UCSD-AML1 (cell line): ENCODE measurements around the gene ZNF732.
"Not testable (repeated sequence)": the region's sequence is repeated elsewhere in the genome, so short reads cannot be mapped to it uniquely, and the experiment has no call there.

ENCODE experiments used
- DNase-seq: peaks from one replicate; lab custom pipeline; 2025; ENCODE audit not compliant: unreplicated experiment; lab: John Stamatoyannopoulos, UW

Gene ZNF732

DNA sequence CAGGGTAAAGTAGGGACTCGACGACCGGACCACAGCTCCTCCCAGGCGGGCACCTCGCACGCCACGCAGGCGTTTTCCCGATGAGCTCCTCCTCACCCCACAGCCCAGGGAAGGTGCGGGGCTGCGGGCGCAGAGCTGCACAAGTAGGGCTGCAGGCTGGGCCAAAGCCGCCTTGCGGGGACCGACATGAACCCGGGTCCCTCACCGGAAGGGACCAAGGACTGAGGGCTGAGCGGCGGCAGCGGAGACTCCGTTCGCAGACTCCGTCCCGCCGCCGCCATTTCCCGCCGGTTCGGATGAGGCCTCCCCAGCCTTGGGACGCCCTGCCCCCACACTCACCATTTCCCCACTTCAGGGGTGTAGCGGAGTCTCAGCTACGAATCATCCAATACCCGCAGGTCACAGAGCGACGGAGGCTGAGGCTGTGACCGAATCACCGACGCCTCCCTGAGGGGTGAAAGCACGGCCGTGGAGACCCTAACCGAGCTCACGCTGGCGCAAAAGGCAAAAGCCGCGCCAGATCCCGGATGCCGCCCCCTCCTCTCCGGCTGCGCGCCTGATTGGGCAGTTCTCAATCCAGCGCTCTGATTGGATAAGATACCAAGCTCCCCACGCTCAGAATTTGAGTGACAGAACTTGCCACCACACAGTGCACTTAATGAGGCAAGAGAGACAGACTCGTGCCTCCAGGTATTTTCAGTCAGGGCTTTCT is at the start of gene ZNF732:
ZNF732 (minus strand) TSS at position 506 of the 712 bp plus-strand sequence; CDS start at position 342, 164 bp downstream.
- DNase-seq, result no peak

DNA sequence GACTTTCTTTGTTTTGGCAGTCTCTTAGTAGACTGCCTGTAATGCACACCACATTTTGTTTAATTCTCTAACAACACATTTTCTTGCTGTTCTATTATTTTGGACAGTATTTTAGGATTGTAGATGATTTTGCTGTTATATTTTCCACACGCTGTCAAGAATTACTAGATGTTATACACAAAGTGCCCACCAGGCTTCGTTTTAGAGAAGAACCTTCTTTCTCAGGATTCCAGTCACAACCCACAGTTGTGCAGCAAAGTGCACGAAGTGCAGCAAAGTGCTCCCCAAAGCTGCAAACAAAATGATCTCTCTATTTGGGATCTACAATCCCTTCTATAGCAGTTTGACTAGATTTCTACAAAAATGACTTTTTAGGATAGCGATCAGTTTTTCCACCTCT is 34.7 kb upstream of the ZNF732 start:
- DNase-seq, result no peak

DNA sequence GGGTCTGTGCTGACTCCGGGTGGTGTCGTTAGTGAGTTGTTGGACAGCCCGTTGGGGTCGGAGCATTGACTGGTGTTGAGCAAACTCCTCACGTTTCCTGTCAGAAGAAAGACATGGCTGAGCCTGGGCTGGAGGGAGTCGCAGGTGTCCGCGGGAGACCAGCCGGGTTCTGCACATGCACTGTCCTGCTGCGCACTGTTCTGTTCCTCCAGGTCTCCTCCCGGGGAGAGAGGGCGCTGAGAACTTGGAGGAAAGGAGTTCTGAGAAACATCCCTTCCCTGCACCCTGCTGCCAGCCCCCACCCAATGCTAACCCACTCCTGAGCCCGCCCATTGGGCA is 33.5 kb upstream of the ZNF732 start:
- DNase-seq, result no peak

DNA sequence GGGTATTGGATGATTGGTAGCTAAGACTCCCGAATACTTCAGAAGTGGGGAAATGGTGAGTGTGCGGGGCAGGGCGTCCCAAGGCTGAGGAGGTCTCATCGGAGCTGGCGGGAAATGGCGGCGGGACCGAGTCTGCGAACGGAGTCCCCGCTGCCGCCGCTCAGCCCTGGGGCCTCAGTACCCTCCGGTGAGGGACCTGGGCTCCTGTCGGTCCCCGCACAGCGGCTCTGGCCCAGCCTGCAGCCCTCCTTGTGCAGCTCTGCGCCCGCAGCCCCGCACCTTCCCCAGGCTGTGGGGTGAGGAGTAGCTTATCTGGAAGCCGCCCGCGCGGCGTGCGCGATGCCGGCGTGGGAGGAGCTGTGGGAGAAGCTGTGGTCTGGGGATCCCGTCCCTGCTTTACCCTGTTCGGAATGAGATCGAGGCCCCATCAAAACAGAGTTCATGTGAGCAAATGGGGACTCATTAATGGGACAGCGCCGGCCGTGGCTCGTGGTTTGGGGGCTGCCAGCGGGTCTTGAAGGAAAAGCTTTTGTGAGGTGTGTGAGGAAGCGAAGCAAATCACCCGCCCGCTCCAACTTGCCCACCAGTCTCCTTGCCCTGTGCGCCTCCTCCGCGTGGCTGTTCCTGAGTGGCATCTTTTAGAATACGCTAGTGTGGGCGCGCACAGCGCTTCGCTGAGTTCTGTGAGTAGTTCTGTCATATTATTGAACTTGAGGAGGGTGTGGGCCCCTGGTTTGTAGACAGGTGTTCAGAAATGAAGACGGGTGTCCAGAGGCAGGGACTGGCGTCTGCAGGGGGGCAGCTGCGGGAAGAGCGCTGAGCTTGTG is 32.9 kb upstream of the ZNF732 start:
- DNase-seq, result no peak

DNA sequence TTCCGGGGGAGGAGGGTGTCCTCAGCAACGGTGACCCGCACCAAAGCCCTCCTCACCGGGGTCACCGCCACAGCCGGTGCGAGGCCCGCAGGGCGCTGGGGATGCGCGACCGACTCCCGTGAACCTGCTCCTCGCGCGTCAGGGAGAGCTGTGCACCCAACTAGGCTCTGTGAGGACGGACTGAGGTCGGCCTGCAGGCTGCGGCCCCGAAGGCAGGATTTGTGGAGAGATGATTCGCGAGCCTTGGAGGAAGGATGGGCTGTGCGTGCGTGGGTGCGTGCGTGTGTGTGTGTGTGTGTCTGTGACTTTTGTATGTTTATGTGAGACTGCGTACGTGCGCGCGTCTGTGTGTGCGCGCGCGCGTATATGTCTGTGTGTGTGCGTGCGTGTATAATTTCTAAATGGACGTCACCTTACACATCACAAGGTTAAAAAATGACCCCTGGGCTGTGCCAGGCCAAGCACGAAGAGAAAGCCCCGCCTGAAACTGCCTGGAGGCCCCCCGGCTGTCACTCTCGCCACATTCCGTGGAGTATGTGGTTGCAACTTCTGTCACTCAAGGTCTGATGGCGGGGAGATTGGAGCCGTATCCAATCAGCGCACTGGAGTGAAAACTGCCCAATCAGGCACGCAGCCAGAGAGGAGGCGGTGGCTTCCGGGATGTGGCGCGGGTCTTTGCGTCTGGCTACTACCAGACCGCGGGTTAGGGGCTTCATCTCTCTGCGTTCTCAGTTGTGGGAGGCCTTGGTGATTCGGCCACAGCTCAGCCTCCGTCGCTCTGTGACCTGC is 32.1 kb upstream of the ZNF732 start, which contains the start of gene ZNF141:
ZNF141 (plus strand) TSS at position 672 of the 789 bp plus-strand sequence. CDS start 170 bp downstream, outside the sequence.
- no peak for DNase-seq

DNA sequence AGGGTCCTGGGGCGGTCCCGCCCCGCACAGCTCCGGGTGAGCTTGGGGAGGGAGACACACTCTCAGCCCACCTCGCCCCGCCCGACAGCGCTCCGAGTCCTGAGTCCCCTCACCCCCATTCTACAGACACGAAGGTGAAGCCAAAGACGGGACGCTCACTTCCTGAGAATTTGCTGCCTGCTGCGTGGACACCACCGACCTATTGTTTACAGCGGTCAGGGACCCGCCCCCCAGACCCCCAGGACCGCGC is 31.5 kb upstream of the ZNF732 start:
- no peak for DNase-seq

DNA sequence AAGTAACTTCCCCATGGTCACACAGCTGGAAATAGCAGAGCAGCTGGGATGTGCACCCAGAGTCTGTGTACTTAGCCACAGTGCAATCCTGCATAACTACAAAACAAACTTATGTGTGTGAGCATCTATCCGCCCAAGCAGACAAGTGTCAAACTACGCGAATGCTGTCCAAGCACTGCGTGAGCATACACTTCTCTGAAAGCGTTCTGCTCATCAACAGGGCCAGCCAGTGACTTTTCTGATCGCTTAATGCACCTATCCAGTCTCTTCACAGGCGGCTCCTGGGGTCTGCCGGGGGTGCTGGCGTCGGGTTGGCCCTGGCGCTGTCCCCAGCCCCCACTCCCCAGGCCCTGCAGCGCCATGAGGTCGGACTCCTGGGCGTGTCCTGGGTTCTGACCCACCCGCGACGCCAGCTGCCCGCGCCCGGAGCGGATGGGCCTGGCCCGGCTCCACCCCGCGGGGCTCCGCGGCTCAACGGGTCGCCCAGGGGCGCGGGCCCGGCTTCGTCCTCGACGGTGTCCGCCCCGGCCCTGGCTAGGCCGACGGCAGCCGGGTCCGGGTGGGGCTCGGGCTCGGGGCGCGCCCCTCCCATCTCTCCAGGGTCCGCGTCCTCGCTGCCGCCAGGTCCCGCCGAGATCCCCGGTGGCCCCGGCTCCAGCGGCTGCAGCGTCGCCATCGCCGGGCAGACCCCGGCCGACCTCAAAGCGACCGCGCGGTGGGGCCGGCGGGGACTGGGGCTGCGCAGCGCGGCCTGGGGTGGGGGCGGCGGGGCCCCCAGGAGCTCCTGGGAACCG is 31.0 kb upstream of the ZNF732 start:
- DNase-seq, result no peak

DNA sequence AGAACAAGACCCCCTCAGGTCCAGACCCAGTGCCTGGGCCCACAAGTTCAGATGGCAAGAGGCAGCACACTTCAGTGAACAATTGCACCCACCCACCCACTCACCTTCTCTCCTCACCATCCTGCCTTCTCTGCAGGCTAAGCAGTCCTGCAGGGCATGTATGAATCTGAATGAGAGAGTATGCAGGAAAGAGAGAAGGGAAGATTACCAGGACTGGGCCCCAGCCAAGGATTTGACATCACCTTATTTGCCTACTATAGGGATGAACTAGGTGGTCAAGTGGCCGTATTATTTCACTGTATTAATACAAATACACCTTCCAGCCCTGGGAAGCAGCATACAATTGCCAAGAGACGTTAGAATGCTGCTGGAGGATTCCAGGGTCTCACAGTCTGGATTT is 30.2 kb upstream of the ZNF732 start:
- no peak for DNase-seq

DNA sequence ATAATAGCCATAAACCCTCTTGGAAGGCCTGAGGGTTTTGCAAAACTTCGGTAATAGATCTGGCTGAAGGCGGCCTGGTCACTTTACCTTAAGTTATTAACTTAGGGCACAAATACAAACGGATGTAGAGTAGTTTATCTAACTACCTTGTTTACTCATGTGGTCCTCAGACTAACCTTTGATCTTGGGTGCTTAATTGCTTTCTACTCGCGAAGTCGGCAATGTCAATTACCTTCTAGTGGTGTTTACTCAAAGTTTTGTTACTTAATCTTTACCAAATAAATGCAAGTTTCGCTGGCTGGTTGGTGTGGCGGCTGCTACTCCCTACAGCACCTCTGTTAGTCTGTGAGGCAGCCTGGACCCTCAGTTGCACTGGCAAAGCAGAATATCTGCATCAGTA is 23.5 kb upstream of the ZNF732 start:
- no peak for DNase-seq

DNA sequence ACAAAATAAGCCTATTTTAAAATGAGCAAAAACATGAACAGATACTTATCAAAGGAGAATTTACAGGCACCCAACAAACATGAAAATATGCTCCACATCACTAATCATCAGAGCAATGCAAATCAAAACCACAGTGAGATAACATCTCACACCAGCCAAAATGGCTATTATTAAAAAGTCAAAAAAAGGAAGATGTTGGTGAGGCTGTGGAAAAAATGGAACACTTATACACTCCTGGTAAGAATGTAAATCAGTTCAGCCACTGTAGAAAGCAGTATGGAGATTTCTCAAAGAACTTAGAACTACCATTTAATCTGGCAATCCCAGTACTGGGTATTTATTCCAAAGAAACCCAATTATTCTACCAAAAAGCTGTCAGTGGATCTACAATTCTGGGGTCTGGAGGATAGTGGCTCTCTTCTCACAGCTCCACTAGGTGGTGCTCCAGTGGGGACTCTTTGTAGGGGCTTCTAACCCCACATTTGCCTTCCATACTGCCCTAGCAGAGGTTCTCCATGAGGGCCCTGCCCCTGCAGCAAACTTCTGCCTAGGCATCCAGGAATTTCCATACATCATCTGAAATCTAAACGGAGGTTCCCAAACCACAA is 9.1 kb upstream of the ZNF732 start:
- no peak for DNase-seq

DNA sequence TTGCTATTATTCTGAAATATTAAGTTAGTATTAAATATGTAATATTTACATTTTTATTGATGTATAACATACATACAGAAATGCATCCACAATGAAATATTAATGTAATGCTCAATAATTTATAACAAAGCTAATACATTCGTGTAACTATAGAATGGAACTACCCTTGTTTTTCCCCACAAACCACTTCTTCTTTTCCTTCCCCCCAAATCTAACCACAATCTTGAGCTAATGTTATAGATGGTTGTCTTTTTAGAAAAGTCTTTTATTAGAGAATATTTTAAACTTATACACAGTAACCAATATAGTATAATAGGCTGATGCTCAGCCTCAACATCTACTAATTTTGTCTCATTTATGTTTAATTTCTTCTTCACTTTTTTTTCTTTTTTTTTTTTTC is 4.5 kb upstream of the ZNF732 start:
- no peak for DNase-seq

DNA sequence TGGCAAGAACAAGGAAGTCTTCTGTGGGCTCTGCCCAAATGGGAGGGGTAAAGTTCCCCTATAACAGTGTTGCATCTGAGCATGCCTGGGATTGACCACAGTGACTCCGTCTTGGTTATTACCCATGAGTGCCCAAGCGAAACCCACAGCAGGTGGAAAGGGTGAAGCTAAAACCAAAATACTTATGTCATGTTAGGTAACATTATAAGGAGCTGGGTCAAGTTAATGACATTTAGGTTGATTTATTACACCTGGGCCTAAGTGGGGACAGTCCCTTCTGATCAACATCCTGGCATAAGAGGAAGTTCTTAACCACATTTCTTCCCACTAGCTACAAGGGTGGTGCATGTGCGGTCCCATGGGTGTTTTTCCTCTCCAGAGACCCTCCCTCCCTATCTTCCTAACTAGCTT is 1.3 kb upstream of the ZNF732 start:
- peak; percentile 52 for DNase-seq

DNA sequence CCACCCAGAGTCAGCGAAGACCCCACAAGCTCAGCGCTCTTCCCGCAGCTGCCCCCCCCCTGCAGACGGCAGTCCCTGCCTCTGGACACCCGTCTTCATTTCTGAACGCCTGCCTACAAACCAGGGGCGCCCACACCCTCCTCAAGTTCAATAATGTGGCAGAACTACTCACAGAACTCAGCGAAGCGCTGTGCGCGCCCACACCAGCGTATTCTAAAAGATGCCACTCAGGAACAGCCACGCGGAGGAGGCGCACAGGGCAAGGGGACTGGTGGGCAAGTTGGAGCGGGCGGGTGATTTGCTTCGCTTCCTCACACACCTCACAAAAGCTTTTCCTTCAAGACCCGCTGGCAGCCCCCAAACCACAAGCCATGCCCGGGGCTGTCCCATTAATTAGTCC is 758 bp downstream of the ZNF732 start:
- DNase-seq, result not testable (repeated sequence)

DNA sequence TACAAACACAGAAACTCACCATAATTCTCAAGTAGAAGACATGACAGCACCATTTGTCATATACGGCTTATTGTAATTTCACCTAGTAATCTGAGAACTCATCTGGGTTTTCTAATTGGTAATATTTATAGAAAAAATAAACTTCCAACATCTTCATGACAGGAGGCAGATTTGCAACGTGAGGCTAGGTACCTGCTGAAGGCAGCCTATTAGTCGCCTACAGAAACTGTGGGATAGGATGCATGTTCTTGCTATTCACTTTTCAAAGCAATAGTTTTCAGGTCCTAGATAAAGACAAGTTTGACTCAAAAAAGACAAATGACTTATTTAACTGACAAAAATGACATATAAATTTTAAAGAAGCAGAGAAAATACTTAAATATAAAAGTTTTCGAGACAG is 2.9 kb downstream of the ZNF732 start:
- no peak for DNase-seq

DNA sequence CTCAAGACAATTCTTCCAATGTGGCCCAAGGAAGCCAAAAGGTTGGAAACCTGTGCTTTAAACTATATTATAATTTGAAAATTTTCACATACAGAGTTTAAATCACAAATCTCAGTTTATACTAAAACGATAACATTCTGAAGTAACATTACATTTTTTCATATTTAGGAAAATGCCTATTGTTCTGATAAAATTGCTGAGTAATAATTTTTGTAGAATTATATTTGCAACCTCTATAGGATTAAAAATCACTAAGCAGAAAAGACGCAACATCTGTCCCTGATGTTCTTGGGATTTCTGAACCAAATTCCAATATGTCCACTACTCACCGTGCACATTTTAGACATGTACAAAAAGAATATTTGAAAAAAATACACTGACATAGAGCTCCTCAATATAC is 10.5 kb downstream of the ZNF732 start:
- no peak for DNase-seq

DNA sequence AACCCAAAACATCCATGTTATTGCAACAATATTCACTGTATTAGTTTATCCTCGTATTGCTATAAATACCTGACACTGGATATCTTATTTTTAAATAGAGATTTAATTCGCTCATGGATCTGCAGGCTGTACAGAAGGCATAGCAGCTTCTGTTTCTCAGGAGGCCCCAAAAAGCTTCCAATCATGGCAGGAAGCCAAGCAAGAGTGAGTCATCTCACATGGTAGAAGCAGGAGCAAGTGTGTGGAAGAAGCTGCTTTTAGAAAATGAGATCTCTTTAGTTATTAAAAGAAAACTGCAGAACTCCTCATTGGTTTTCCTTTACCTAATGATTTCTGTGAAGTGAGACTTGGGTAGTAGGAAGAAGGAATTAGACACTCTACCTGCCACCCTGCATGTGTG is 16.4 kb downstream of the ZNF732 start:
- DNase-seq, result no peak

DNA sequence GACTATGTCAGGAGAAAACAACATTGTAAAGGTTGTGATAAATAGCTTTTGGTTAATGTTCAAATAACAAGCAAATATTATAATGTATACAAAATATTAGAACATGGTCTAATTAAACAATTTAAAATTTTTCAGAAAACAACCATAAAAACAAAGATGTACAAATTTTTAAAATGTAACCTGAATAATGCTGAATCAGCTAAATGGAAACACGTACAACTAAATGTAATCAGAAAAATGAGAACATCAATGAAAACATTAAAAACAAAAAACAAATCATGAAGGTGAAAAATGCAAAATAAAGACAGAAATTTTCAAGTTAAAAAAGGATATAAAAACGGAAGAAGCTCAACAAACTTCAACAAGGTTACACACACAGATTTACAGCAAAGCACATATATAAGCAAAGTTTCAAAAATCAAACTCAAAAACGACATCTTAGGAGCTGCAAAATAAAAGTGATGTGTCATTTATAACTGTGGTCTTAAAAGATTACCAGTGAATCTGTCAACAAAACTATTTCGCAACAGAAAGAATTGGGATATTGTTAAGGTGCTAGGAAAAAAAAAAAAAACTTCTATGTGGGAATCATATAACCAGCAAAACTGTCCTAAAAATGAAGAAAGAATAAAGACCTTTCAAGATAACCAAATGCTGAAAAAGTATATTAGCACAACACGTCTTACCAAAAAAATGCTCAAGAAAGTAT is 31.8 kb downstream of the ZNF732 start:
- no peak for DNase-seq

DNA sequence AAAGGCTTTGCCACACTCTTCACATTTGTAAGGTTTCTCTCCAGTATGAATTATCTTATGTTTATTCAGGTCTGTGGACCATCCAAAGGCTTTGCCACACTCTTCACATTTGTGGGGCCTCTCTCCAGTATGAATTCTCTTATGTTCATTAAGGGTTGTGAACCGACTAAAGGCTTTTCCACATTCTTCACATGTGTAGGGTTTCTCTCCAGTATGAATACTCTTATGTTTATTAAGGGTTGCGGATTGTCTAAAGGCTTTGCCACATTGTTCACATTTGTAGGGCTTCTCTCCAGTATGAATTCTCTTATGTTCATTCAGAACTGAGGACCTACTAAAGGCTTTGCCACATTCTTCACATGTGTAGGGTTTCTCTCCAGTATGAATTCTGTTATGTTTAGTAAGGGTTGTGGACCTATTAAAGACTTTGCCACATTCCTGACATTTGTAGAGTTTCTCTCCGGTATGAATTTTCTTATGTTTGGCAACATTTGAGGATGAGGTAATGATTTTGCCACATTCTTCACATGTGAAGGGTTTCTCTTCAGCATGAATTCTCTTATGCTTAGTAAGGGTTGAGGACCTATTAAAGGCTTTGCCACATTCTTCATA is 33.7 kb downstream of the ZNF732 start:
- no peak for DNase-seq

DNA sequence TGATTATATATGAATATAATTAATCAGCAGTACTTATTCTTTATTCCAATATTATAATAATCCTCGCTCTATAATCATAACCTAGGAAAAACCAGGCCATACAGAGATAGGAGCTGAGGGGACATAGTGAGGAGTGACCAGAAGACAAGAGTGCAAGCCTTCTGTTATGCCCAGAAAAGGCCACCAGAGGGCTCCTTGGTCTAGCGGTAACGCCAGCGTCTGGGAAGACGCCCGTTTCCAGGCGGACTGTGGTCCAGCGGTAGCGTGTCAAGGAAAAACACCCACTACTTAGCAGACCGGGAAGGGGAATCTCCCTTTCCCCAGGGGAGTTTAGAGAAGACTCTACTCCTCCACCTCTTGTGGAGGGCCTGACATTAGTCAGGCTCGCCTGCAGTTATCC is 46.0 kb downstream of the ZNF732 start:
- DNase-seq, result not testable (repeated sequence)

DNA sequence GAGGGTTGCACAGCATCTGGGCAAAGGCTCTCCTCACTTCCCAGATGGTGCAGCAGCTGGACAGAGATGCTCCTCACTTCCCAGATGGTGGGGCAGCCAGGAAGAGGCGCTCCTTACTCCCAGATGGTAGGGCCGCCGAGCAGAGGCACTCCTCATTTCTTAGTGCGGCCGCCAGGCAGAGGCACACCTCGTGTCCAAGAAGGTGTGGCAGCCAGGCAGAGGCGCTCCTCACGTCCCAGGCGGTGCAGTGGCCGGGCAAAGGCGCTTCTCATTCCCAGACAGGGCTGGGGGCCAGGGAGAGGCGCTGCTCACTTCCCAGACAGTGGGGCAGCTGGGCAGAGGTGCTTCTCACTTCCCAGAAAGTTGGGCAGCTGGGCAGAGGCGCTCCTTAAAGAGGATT is 48.8 kb downstream of the ZNF732 start:
- no peak for DNase-seq
